GM12878 (cell line): ENCODE measurements around the gene SASH1.

Experiments used
- CBX5 ChIP-seq: sonication (generic); IDR thresholded peaks from 2 replicates; pipeline ENCODE4 v1.6.1; 2016; ENCODE audit warnings: low read depth, moderate library complexity, mild to moderate bottlenecking, inconsistent platforms
- CEBPB ChIP-seq, 2 experiments: fragments of 150-350 bp in 1 of 2; IDR thresholded peaks; 2 replicates each; pipeline ENCODE4 v1.6.1; 2012 to 2014; ENCODE audit warnings: low read depth in 2 of 2, low read length in 2 of 2, borderline replicate concordance in 1 of 2, inconsistent platforms in 1 of 2
- EZH2 ChIP-seq: IDR thresholded peaks from 2 replicates; pipeline ENCODE4 v1.6.1; 2012; ENCODE audit warnings: low read depth, mild to moderate bottlenecking, control low read depth, inconsistent platforms, low read length, borderline replicate concordance; ENCODE audit not compliant: control insufficient read depth
- POLR2A ChIP-seq: IDR thresholded peaks from 2 replicates; pipeline ENCODE4 v1.6.1; 2011; ENCODE audit warnings: low read depth, mild to moderate bottlenecking, low read length
- SMAD1 ChIP-seq: fragments of 450-650 bp; IDR thresholded peaks from 2 replicates; pipeline ENCODE4 v1.6.1; 2018; ENCODE audit warnings: mild to moderate bottlenecking, low read depth; ENCODE audit not compliant: partially characterized antibody
- TF ChIP-seq, protein P1 (sequence below), 3 experiments: IDR thresholded peaks in 2 of 3; conservative IDR thresholded peaks in 1 of 3; 2 replicates each; pipeline ENCODE4 v1.5.1; 2011; ENCODE audit warnings: low read depth in 3 of 3, low read length in 3 of 3, mild to moderate bottlenecking in 3 of 3, control low read depth in 2 of 3, moderate library complexity in 2 of 3, inconsistent platforms in 1 of 3, mixed read lengths in 1 of 3; ENCODE audit not compliant: control insufficient read depth in 2 of 3, insufficient read depth in 1 of 3; ENCODE audit errors: extremely low read depth in 1 of 3
- TF ChIP-seq, protein P2 (sequence below): IDR thresholded peaks from 2 replicates; pipeline ENCODE4 v1.6.1; 2012; ENCODE audit warnings: mild to moderate bottlenecking, low read depth, low read length
- TF ChIP-seq, protein P3 (sequence below): fragments of 450-650 bp; IDR thresholded peaks from 2 replicates; pipeline ENCODE4 v1.6.1; 2014; ENCODE audit warnings: mild to moderate bottlenecking

DNA sequence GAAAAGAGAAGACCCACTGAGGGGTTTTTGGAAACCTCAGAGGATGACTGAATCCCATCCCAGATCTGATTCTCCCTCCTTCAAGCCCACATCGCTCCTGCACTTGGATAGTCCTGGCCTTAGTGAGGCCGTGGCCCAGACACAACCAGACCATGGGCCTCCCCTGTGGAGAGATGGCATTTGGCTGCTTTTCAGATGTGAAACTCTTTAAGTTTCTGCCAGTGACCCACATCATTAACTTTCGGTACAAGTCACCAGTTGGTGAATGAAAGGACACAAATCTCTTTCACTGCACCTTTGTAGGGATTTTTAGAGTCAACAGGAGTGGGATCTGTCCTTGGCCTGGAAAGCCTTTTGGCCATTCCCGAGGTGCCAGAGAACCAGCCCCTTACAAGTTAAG, 116.6 kb downstream of the SASH1 start:
- no peak for TF ChIP-seq CBX5
- TF ChIP-seq, protein P1, sequence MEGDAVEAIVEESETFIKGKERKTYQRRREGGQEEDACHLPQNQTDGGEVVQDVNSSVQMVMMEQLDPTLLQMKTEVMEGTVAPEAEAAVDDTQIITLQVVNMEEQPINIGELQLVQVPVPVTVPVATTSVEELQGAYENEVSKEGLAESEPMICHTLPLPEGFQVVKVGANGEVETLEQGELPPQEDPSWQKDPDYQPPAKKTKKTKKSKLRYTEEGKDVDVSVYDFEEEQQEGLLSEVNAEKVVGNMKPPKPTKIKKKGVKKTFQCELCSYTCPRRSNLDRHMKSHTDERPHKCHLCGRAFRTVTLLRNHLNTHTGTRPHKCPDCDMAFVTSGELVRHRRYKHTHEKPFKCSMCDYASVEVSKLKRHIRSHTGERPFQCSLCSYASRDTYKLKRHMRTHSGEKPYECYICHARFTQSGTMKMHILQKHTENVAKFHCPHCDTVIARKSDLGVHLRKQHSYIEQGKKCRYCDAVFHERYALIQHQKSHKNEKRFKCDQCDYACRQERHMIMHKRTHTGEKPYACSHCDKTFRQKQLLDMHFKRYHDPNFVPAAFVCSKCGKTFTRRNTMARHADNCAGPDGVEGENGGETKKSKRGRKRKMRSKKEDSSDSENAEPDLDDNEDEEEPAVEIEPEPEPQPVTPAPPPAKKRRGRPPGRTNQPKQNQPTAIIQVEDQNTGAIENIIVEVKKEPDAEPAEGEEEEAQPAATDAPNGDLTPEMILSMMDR (IDR thresholded peaks at IDR 0.05 in 2 of 3, conservative IDR thresholded peaks at IDR 0.05 in 1 of 3; ENCODE audit: control insufficient read depth in 2 of 3, extremely low read depth in 1 of 3, insufficient read depth in 1 of 3, low read depth in 3 of 3, low read length in 3 of 3): no peak
- TF ChIP-seq, protein P2, sequence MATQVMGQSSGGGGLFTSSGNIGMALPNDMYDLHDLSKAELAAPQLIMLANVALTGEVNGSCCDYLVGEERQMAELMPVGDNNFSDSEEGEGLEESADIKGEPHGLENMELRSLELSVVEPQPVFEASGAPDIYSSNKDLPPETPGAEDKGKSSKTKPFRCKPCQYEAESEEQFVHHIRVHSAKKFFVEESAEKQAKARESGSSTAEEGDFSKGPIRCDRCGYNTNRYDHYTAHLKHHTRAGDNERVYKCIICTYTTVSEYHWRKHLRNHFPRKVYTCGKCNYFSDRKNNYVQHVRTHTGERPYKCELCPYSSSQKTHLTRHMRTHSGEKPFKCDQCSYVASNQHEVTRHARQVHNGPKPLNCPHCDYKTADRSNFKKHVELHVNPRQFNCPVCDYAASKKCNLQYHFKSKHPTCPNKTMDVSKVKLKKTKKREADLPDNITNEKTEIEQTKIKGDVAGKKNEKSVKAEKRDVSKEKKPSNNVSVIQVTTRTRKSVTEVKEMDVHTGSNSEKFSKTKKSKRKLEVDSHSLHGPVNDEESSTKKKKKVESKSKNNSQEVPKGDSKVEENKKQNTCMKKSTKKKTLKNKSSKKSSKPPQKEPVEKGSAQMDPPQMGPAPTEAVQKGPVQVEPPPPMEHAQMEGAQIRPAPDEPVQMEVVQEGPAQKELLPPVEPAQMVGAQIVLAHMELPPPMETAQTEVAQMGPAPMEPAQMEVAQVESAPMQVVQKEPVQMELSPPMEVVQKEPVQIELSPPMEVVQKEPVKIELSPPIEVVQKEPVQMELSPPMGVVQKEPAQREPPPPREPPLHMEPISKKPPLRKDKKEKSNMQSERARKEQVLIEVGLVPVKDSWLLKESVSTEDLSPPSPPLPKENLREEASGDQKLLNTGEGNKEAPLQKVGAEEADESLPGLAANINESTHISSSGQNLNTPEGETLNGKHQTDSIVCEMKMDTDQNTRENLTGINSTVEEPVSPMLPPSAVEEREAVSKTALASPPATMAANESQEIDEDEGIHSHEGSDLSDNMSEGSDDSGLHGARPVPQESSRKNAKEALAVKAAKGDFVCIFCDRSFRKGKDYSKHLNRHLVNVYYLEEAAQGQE: no peak
- TF ChIP-seq, protein P3, sequence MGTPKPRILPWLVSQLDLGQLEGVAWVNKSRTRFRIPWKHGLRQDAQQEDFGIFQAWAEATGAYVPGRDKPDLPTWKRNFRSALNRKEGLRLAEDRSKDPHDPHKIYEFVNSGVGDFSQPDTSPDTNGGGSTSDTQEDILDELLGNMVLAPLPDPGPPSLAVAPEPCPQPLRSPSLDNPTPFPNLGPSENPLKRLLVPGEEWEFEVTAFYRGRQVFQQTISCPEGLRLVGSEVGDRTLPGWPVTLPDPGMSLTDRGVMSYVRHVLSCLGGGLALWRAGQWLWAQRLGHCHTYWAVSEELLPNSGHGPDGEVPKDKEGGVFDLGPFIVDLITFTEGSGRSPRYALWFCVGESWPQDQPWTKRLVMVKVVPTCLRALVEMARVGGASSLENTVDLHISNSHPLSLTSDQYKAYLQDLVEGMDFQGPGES: no peak
- no peak for TF ChIP-seq EZH2
- TF ChIP-seq SMAD1: no peak
- no peak for TF ChIP-seq CEBPB (IDR thresholded peaks at IDR 0.05; ENCODE audit: borderline replicate concordance in 1 of 2, low read depth in 2 of 2, low read length in 2 of 2)
- TF ChIP-seq POLR2A: no peak
